Measurements from ENCODE around the gene DNAJC21. TPM values are rescaled to one million over a fixed set of nuclear protein-coding genes. Genes with fewer than 3 reads are reported as not detected.

The DNAJC21 gene
- total and polyA plus RNA-seq, 4 experiments from 2014 or later: 10.1 to 67.9 (median 46.8) TPM

GRCh38 chr5:34895641-34896419 is 33.5 kb upstream of the DNAJC21 start:
- H3K4me1 ChIP-seq (ENCODE audit: insufficient read depth, low read length): no peaks in the 10 kb centered on the region
- H3K27me3 ChIP-seq (ENCODE audit: insufficient read depth, low read length): no peaks in the 10 kb centered on the region
- no peak for DNase-seq
- no peak overlapping the region for H3K4me3 Mint-ChIP-seq
- peak overlapping the region in 1 of 7 donors; percentile 55 for H3K27ac Mint-ChIP-seq
- POLR2A ChIA-PET (ENCODE audit: partially characterized antibody): no interaction called here
- intact Hi-C loops (cut with micrococcal nuclease): no loop called here
- no peaks in the 10 kb centered on the region for H3K27me3 Mint-ChIP-seq
- H3K36me3 ChIP-seq (ENCODE audit: insufficient read depth, low read length): no peaks in the 10 kb centered on the region
- CTCF ChIA-PET (ENCODE audit: partially characterized antibody): interaction anchor here (0.7 to 13.8 kb wide), 6 partner anchors 10 to 421 kb away, joined by 3 to 220 read pairs (median 5); no protein-coding TSS in a partner anchor
- no peak overlapping the region for H3K27ac ChIP-seq (ENCODE audit: low read depth, low read length)
- no peaks in the 10 kb centered on the region for H3K9me3 Mint-ChIP-seq
- H3K4me1 Mint-ChIP-seq: no peaks in the 10 kb centered on the region
- H3K36me3 Mint-ChIP-seq: no peaks in the 10 kb centered on the region
- H3K9me3 ChIP-seq (ENCODE audit: control insufficient read depth in 1 of 2, low read length in 2 of 2): no peaks in the 10 kb centered on the region
- H3K4me3 ChIP-seq (ENCODE audit: low read length in 2 of 2): no peak overlapping the region

- H3K36me3 ChIP-seq (ENCODE audit: insufficient read depth, low read length): no peaks in the 10 kb centered on the region
- H3K9me3 ChIP-seq (ENCODE audit: control insufficient read depth in 1 of 2, low read length in 2 of 2): no peaks in the 10 kb centered on the region
- no peak for DNase-seq
- CTCF ChIA-PET (ENCODE audit: partially characterized antibody): interaction anchor here (0.6 to 13.8 kb wide), 22 partner anchors 9 to 431 kb away, joined by 3 to 220 read pairs (median 5); partner anchors contain the start of genes BRIX1, DNAJC21 and RAD1
- no peak overlapping the region for H3K4me3 ChIP-seq (ENCODE audit: low read length in 2 of 2)
- Mint-ChIP-seq H3K36me3 (peaks cover 0 to 3% of the 10 kb centered on the region in 2 donors), H3K4me3 (no peak overlapping the region), H3K27me3 (no peaks in the 10 kb centered on the region), H3K27ac (no peak overlapping the region), H3K4me1 (no peaks in the 10 kb centered on the region), H3K9me3 (no peaks in the 10 kb centered on the region)
- intact Hi-C loops (cut with micrococcal nuclease): loop anchor here (1.0 kb wide), 2 partner anchors 411 to 423 kb away; no protein-coding TSS in a partner anchor
- POLR2A ChIA-PET (ENCODE audit: partially characterized antibody): interaction anchor here (1.2 kb wide), 1 partner anchor 32 kb away, joined by 3 read pairs; the partner anchor contains the start of gene DNAJC21
- H3K4me1 ChIP-seq (ENCODE audit: insufficient read depth, low read length): no peaks in the 10 kb centered on the region
- H3K27ac ChIP-seq (ENCODE audit: low read depth, low read length): no peak overlapping the region
- H3K27me3 ChIP-seq (ENCODE audit: insufficient read depth, low read length): no peaks in the 10 kb centered on the region
Observed at GRCh38 chr5:34897646-34898045, 31.7 kb upstream of the DNAJC21 start.

GRCh38 chr5:34898258-34898895 is 31.0 kb upstream of the DNAJC21 start:
- no peak overlapping the region for H3K27ac Mint-ChIP-seq
- POLR2A ChIA-PET (ENCODE audit: partially characterized antibody): interaction anchor here (0.8 to 1.2 kb wide), 2 partner anchors 17 to 31 kb away, joined by 3 read pairs; partner anchors contain the start of genes BRIX1, DNAJC21 and RAD1
- intact Hi-C loops (cut with micrococcal nuclease): loop anchor here (1.0 kb wide), 2 partner anchors 412 to 424 kb away; no protein-coding TSS in a partner anchor
- CTCF ChIA-PET (ENCODE audit: partially characterized antibody): interaction anchor here (0.6 to 13.8 kb wide), 25 partner anchors 8 to 432 kb away, joined by 3 to 220 read pairs (median 4); partner anchors contain the start of genes BRIX1, DNAJC21 and RAD1
- Histone ChIP-seq H3K27me3 (ENCODE audit: insufficient read depth, low read length) (no peaks in the 10 kb centered on the region), H3K9me3 (ENCODE audit: control insufficient read depth in 1 of 2, low read length in 2 of 2) (no peaks in the 10 kb centered on the region), H3K36me3 (ENCODE audit: insufficient read depth, low read length) (no peaks in the 10 kb centered on the region), H3K4me1 (ENCODE audit: insufficient read depth, low read length) (no peaks in the 10 kb centered on the region), H3K4me3 (ENCODE audit: low read length in 2 of 2) (no peak overlapping the region), H3K27ac (ENCODE audit: low read depth, low read length) (no peak overlapping the region)
- no peaks in the 10 kb centered on the region for H3K27me3 Mint-ChIP-seq
- H3K4me1 Mint-ChIP-seq: no peaks in the 10 kb centered on the region
- DNase-seq: peak; percentile 49 to 57 (median 52)
- H3K36me3 Mint-ChIP-seq: peaks cover 0 to 3% of the 10 kb centered on the region in 2 donors
- no peak overlapping the region for H3K4me3 Mint-ChIP-seq
- no peaks in the 10 kb centered on the region for H3K9me3 Mint-ChIP-seq

- ChIA-PET POLR2A (ENCODE audit: partially characterized antibody) (no interaction called here), CTCF (ENCODE audit: partially characterized antibody) (interaction anchor here (1.2 to 13.8 kb wide), 13 partner anchors 13 to 423 kb away, joined by 3 to 220 read pairs (median 9); partner anchors contain the start of genes BRIX1, DNAJC21 and RAD1)
- intact Hi-C loops (cut with micrococcal nuclease): no loop called here
- Mint-ChIP-seq H3K27me3 (no peaks in the 10 kb centered on the region), H3K36me3 (peaks cover 0 to 3% of the 10 kb centered on the region in 2 donors), H3K27ac (no peak overlapping the region), H3K4me3 (no peak overlapping the region), H3K4me1 (no peaks in the 10 kb centered on the region), H3K9me3 (no peaks in the 10 kb centered on the region)
- no peaks in the 10 kb centered on the region for H3K36me3 ChIP-seq (ENCODE audit: insufficient read depth, low read length)
- H3K9me3 ChIP-seq (ENCODE audit: control insufficient read depth in 1 of 2, low read length in 2 of 2): no peaks in the 10 kb centered on the region
- no peaks in the 10 kb centered on the region for H3K27me3 ChIP-seq (ENCODE audit: insufficient read depth, low read length)
- H3K4me3 ChIP-seq (ENCODE audit: low read length in 2 of 2): no peak overlapping the region
- no peak overlapping the region for H3K27ac ChIP-seq (ENCODE audit: low read depth, low read length)
- no peaks in the 10 kb centered on the region for H3K4me1 ChIP-seq (ENCODE audit: insufficient read depth, low read length)
- no peak for DNase-seq
Observed at GRCh38 chr5:34899066-34899465, 30.3 kb upstream of the DNAJC21 start.

GRCh38 chr5:34900652-34901051 is 28.7 kb upstream of the DNAJC21 start:
- DNase-seq: no peak
- Histone ChIP-seq H3K4me3 (ENCODE audit: low read length in 2 of 2) (no peak overlapping the region), H3K4me1 (ENCODE audit: insufficient read depth, low read length) (no peaks in the 10 kb centered on the region), H3K27me3 (ENCODE audit: insufficient read depth, low read length) (no peaks in the 10 kb centered on the region), H3K9me3 (ENCODE audit: control insufficient read depth in 1 of 2, low read length in 2 of 2) (no peaks in the 10 kb centered on the region), H3K36me3 (ENCODE audit: insufficient read depth, low read length) (peaks cover 4% of the 10 kb centered on the region), H3K27ac (ENCODE audit: low read depth, low read length) (no peak overlapping the region)
- ChIA-PET POLR2A (ENCODE audit: partially characterized antibody) (no interaction called here), CTCF (ENCODE audit: partially characterized antibody) (interaction anchor here (13.8 kb wide), 1 partner anchor 375 kb away, joined by 220 read pairs; no protein-coding TSS in a partner anchor)
- Mint-ChIP-seq H3K27ac (no peak overlapping the region), H3K9me3 (no peaks in the 10 kb centered on the region), H3K4me1 (no peaks in the 10 kb centered on the region), H3K36me3 (peaks cover 3 to 6% of the 10 kb centered on the region in 2 donors), H3K27me3 (no peaks in the 10 kb centered on the region), H3K4me3 (no peak overlapping the region)
- intact Hi-C loops (cut with micrococcal nuclease): no loop called here

GRCh38 chr5:34903260-34903659 is 26.1 kb upstream of the DNAJC21 start:
- Histone ChIP-seq H3K4me3 (ENCODE audit: low read length in 2 of 2) (no peak overlapping the region), H3K27me3 (ENCODE audit: insufficient read depth, low read length) (no peaks in the 10 kb centered on the region), H3K9me3 (ENCODE audit: control insufficient read depth in 1 of 2, low read length in 2 of 2) (no peaks in the 10 kb centered on the region), H3K27ac (ENCODE audit: low read depth, low read length) (no peak overlapping the region), H3K4me1 (ENCODE audit: insufficient read depth, low read length) (no peaks in the 10 kb centered on the region), H3K36me3 (ENCODE audit: insufficient read depth, low read length) (peaks cover 4% of the 10 kb centered on the region)
- H3K27ac Mint-ChIP-seq: no peak overlapping the region
- H3K4me3 Mint-ChIP-seq: no peak overlapping the region
- H3K9me3 Mint-ChIP-seq: no peaks in the 10 kb centered on the region
- H3K36me3 Mint-ChIP-seq: peaks cover 7 to 14% of the 10 kb centered on the region in 2 donors
- POLR2A ChIA-PET (ENCODE audit: partially characterized antibody): no interaction called here
- intact Hi-C loops (cut with micrococcal nuclease): no loop called here
- CTCF ChIA-PET (ENCODE audit: partially characterized antibody): interaction anchor here (0.8 to 13.8 kb wide), 7 partner anchors 10 to 429 kb away, joined by 3 to 220 read pairs (median 3); partner anchors contain the start of genes BRIX1 and RAD1
- no peak for DNase-seq
- H3K4me1 Mint-ChIP-seq: no peaks in the 10 kb centered on the region
- H3K27me3 Mint-ChIP-seq: no peaks in the 10 kb centered on the region

GRCh38 chr5:34905564-34905963 is 23.8 kb upstream of the DNAJC21 start:
- Histone ChIP-seq H3K27me3 (ENCODE audit: insufficient read depth, low read length) (no peaks in the 10 kb centered on the region), H3K4me3 (ENCODE audit: low read length in 2 of 2) (no peak overlapping the region), H3K27ac (ENCODE audit: low read depth, low read length) (no peak overlapping the region), H3K9me3 (ENCODE audit: control insufficient read depth in 1 of 2, low read length in 2 of 2) (no peaks in the 10 kb centered on the region), H3K4me1 (ENCODE audit: insufficient read depth, low read length) (no peaks in the 10 kb centered on the region), H3K36me3 (ENCODE audit: insufficient read depth, low read length) (peaks cover 9% of the 10 kb centered on the region)
- DNase-seq: no peak
- ChIA-PET CTCF (ENCODE audit: partially characterized antibody) (interaction anchor here (0.9 to 13.8 kb wide), 3 partner anchors 8 to 380 kb away, joined by 3 to 220 read pairs (median 10); no protein-coding TSS in a partner anchor), POLR2A (ENCODE audit: partially characterized antibody) (interaction anchor here (2.6 kb wide), 1 partner anchor 10 kb away, joined by 6 read pairs; the partner anchor contains the start of genes BRIX1 and RAD1)
- Mint-ChIP-seq H3K27me3 (no peaks in the 10 kb centered on the region), H3K36me3 (peaks cover 16 to 32% of the 10 kb centered on the region in 2 donors), H3K4me1 (no peaks in the 10 kb centered on the region), H3K4me3 (no peak overlapping the region), H3K9me3 (no peaks in the 10 kb centered on the region), H3K27ac (no peak overlapping the region)
- intact Hi-C loops (cut with micrococcal nuclease): no loop called here

All from CD4-positive, alpha-beta memory T cell (primary cell).